ENCODE results near the gene EPHB2.

DNA sequence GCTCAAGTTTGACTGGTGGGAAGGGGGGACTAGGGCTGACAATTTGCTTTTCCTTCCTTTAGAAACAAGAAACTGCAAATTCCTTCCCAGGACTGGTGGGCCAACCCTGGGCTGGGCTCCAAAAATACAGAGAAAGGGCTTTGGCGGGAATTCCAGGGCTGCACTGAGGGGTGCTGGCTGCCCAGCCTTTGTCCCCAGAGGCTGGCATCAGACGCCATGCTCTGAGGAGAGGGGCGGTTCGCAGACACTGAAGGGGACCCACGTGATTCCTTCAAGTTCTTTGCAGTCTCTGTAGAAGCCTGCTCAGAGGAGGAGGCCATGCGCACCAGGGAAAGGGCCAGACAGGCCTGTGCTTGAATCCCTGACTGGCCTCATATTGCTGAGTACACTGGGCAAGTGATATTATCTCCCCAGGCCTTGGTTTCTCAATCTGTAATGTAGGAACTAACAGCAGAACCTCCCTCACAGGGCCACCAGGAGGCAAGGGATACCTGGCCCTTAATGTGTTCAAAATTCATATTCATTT lies 119.5 kb downstream of the EPHB2 start:
- no peak for TF ChIP-seq POLR2A (IDR thresholded peaks at IDR 0.05; ENCODE audit: extremely low read depth, insufficient read length)
- TF ChIP-seq CTCF (IDR thresholded peaks at IDR 0.05; ENCODE audit: low read depth, low read length) = no peak
- TF ChIP-seq MAX (IDR thresholded peaks at IDR 0.05; ENCODE audit: low read depth, low read length) = no peak
- no peak for TF ChIP-seq MYC (IDR thresholded peaks at IDR 0.05; ENCODE audit: low read depth, low read length)
